HepG2 (cell line): ENCODE results near the gene ZNF813. TPM values are rescaled to one million over a fixed set of nuclear protein-coding genes. Genes with fewer than 3 reads are reported as not detected.

Experiments
- ASH2L ChIP-seq: fragments of 300-600, 200-600 bp; sonication (generic); IDR thresholded peaks from 2 replicates; pipeline ENCODE4 v1.7.0; 2017; ENCODE audit warnings: low read depth, mild to moderate bottlenecking, moderate library complexity, mixed read lengths, low read length; ENCODE audit not compliant: insufficient read length
- ERF ChIP-seq: IDR thresholded peaks from 2 replicates; pipeline ENCODE4 v1.6.1; 2018; ENCODE audit warnings: missing biosample characterization, missing genetic modification reagents
- ETV5 ChIP-seq: IDR thresholded peaks from 2 replicates; pipeline ENCODE4 v1.6.1; 2018; ENCODE audit warnings: missing biosample characterization, missing genetic modification reagents, inconsistent platforms, borderline replicate concordance
- HNF4A ChIP-seq: sonication (generic); formaldehyde crosslinking; IDR thresholded peaks from 2 replicates; pipeline ENCODE4 v1.4.0; 2020; ENCODE audit warnings: missing genetic modification reagents
- NCOA2 ChIP-seq: sonication (generic); formaldehyde crosslinking; IDR thresholded peaks from 2 replicates; pipeline ENCODE4 v1.8.0; 2022; ENCODE audit warnings: inconsistent platforms
- PITX1 ChIP-seq: sonication (generic); formaldehyde crosslinking; IDR thresholded peaks from 2 replicates; pipeline ENCODE4 v1.5.1; 2020; ENCODE audit warnings: mild to moderate bottlenecking, missing genetic modification reagents
- SALL1 ChIP-seq: sonication (generic); formaldehyde crosslinking; IDR thresholded peaks from 2 replicates; pipeline ENCODE4 v1.8.0; 2022; ENCODE audit warnings: mild to moderate bottlenecking, missing genetic modification reagents
- SOX6 ChIP-seq, 2 experiments: fragments of 450-650 bp in 1 of 2; sonication (generic) in 1 of 2; formaldehyde crosslinking in 1 of 2; IDR thresholded peaks; 2 replicates each; pipeline versions ENCODE4 v1.4.0 to v1.6.1; 2017 to 2020; ENCODE audit warnings: antibody characterized with exemption in 1 of 2, mild to moderate bottlenecking in 1 of 2, missing genetic modification reagents in 1 of 2
- SP4 ChIP-seq: sonication (generic); formaldehyde crosslinking; IDR thresholded peaks from 2 replicates; pipeline ENCODE4 v1.8.1; 2023; ENCODE audit warnings: mild to moderate bottlenecking, missing genetic modification reagents
- TARDBP ChIP-seq: sonication (generic); formaldehyde crosslinking; IDR thresholded peaks from 2 replicates; pipeline ENCODE4 v1.8.0; 2022; ENCODE audit warnings: mild to moderate bottlenecking, missing genetic modification reagents
- U2AF1 ChIP-seq: fragments of 200-400 bp; formaldehyde crosslinking; optimal IDR thresholded peaks from 2 replicates; pipeline ENCODE3; 2017; ENCODE audit warnings: mild to moderate bottlenecking, low read depth, low read length
- WIZ ChIP-seq: sonication (generic); formaldehyde crosslinking; IDR thresholded peaks from 2 replicates; pipeline ENCODE4 v1.5.1; 2020; ENCODE audit warnings: mild to moderate bottlenecking, missing genetic modification reagents
- ZBTB20 ChIP-seq: sonication (generic); formaldehyde crosslinking; IDR thresholded peaks from 2 replicates; pipeline ENCODE4 v1.8.1; 2023; ENCODE audit warnings: missing genetic modification reagents, low read depth, mild to moderate bottlenecking, borderline replicate concordance
- ZNF280D ChIP-seq: sonication (generic); formaldehyde crosslinking; IDR thresholded peaks from 2 replicates; pipeline ENCODE4 v1.5.1; 2020; ENCODE audit warnings: mild to moderate bottlenecking, missing genetic modification reagents
- ZNF564 ChIP-seq: sonication (generic); formaldehyde crosslinking; IDR thresholded peaks from 2 replicates; pipeline ENCODE4 v1.8.1; 2023; ENCODE audit warnings: mild to moderate bottlenecking, missing genetic modification reagents
- ZNF7 ChIP-seq: IDR thresholded peaks from 2 replicates; pipeline ENCODE4 v1.6.1; 2016; ENCODE audit warnings: missing biosample characterization, missing genetic modification reagents
- ZNF704 ChIP-seq: sonication (generic); formaldehyde crosslinking; IDR thresholded peaks from 2 replicates; pipeline ENCODE4 v1.8.1; 2023; ENCODE audit warnings: mild to moderate bottlenecking, inconsistent platforms, moderate library complexity, missing genetic modification reagents, borderline replicate concordance
- polyA plus RNA-seq, 8 experiments: library from polyadenylated mRNA; depleted of rRNA in 3 of 8; stranded (reverse) in 7 of 8; unstranded in 1 of 8; fragments of >200 nt; fragmentation: Illumina TruSeq in 4 of 8; extraction: Trizol in 4 of 8; gene quantifications; 2 replicates each; pipeline versions ENCODE4 v1.2.1 to v1.2.3, GENCODE V29; 2011 to 2016; ENCODE audit warnings: low read depth in 4 of 8, missing spikeins in 1 of 8, mixed read lengths in 1 of 8; ENCODE audit not compliant: insufficient read depth in 1 of 8
- total RNA-seq, 5 experiments: library from RNA; depleted of rRNA; stranded (reverse); fragments of >200 nt; fragmentation: Illumina TruSeq; extraction: Trizol; gene quantifications; 2 replicates each; pipeline ENCODE4 v1.2.3, GENCODE V29; 2016; ENCODE audit warnings: low read depth in 1 of 5
- TF ChIP-seq, protein P1 (sequence below): sonication (generic); formaldehyde crosslinking; IDR thresholded peaks from 2 replicates; pipeline ENCODE4 v1.4.0; 2020; ENCODE audit warnings: mild to moderate bottlenecking, missing genetic modification reagents, borderline replicate concordance
- TF ChIP-seq, protein P2 (sequence below): sonication (generic); formaldehyde crosslinking; IDR thresholded peaks from 2 replicates; pipeline ENCODE4 v1.4.0; 2020; ENCODE audit warnings: mild to moderate bottlenecking, low read depth, missing genetic modification reagents

Gene ZNF813
- total and polyA plus RNA-seq, 2 of the 13 experiments (the other 11 are each of a cell fraction or from before 2014, with no cell fraction given), result 2.1 to 8.9 TPM

GRCh38 chr19:53531457-53531856 is 63.9 kb downstream of the ZNF813 start (continued):
- TF ChIP-seq, protein P1, sequence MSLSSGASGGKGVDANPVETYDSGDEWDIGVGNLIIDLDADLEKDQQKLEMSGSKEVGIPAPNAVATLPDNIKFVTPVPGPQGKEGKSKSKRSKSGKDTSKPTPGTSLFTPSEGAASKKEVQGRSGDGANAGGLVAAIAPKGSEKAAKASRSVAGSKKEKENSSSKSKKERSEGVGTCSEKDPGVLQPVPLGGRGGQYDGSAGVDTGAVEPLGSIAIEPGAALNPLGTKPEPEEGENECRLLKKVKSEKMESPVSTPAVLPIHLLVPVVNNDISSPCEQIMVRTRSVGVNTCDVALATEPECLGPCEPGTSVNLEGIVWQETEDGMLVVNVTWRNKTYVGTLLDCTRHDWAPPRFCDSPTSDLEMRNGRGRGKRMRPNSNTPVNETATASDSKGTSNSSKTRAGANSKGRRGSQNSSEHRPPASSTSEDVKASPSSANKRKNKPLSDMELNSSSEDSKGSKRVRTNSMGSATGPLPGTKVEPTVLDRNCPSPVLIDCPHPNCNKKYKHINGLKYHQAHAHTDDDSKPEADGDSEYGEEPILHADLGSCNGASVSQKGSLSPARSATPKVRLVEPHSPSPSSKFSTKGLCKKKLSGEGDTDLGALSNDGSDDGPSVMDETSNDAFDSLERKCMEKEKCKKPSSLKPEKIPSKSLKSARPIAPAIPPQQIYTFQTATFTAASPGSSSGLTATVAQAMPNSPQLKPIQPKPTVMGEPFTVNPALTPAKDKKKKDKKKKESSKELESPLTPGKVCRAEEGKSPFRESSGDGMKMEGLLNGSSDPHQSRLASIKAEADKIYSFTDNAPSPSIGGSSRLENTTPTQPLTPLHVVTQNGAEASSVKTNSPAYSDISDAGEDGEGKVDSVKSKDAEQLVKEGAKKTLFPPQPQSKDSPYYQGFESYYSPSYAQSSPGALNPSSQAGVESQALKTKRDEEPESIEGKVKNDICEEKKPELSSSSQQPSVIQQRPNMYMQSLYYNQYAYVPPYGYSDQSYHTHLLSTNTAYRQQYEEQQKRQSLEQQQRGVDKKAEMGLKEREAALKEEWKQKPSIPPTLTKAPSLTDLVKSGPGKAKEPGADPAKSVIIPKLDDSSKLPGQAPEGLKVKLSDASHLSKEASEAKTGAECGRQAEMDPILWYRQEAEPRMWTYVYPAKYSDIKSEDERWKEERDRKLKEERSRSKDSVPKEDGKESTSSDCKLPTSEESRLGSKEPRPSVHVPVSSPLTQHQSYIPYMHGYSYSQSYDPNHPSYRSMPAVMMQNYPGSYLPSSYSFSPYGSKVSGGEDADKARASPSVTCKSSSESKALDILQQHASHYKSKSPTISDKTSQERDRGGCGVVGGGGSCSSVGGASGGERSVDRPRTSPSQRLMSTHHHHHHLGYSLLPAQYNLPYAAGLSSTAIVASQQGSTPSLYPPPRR (CRISPR knock-in tag), result peak; percentile 67; the same call in 1 of the 2 replicates
- TF ChIP-seq, protein P2, sequence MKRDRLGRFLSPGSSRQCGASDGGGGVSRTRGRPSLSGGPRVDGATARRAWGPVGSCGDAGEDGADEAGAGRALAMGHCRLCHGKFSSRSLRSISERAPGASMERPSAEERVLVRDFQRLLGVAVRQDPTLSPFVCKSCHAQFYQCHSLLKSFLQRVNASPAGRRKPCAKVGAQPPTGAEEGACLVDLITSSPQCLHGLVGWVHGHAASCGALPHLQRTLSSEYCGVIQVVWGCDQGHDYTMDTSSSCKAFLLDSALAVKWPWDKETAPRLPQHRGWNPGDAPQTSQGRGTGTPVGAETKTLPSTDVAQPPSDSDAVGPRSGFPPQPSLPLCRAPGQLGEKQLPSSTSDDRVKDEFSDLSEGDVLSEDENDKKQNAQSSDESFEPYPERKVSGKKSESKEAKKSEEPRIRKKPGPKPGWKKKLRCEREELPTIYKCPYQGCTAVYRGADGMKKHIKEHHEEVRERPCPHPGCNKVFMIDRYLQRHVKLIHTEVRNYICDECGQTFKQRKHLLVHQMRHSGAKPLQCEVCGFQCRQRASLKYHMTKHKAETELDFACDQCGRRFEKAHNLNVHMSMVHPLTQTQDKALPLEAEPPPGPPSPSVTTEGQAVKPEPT (CRISPR knock-in tag), result no peak
- no peak for TF ChIP-seq SP4 (CRISPR knock-in tag)
- peak; percentile 34 for TF ChIP-seq ASH2L
- TF ChIP-seq ZNF7 (CRISPR knock-in tag), result peak; percentile 67; the same call in 1 of the 2 replicates
- peak; percentile 41; the same call in 1 of the 2 replicates for TF ChIP-seq HNF4A (CRISPR knock-in tag)
- peak; percentile 35; the same call in 1 of the 2 replicates for TF ChIP-seq ERF (CRISPR knock-in tag)
- peak; percentile 38; the same call in 1 of the 2 replicates for TF ChIP-seq SALL1
- peak; percentile 71; the same call in 1 of the 2 replicates for TF ChIP-seq ZBTB20 (CRISPR knock-in tag)
- no peak for TF ChIP-seq ZNF564 (CRISPR knock-in tag)
- peak; percentile 64; the same call in 1 of the 2 replicates for TF ChIP-seq TARDBP (CRISPR knock-in tag)
- 0 out of 2 replicates have a peak, but pooled peaks have one; percentile 38 for TF ChIP-seq ZNF280D (CRISPR knock-in tag)
- peak; percentile 48; the same call in 1 of the 2 replicates for TF ChIP-seq ETV5
- no peak for TF ChIP-seq ZNF704 (CRISPR knock-in tag)
- TF ChIP-seq NCOA2 (CRISPR knock-in tag), result peak; percentile 89
- no peak for TF ChIP-seq U2AF1
- no peak for TF ChIP-seq SOX6 (IDR thresholded peaks at IDR 0.05)
- peak; percentile 57; the same call in 1 of the 2 replicates for TF ChIP-seq SOX6 (CRISPR knock-in tag; IDR thresholded peaks at IDR 0.05)
- no peak for TF ChIP-seq WIZ (CRISPR knock-in tag)
- peak; percentile 71 for TF ChIP-seq PITX1
